HTERT RPE-1 (cell line): Measurements from ENCODE around the gene COL18A1.
"Not testable (repeated sequence)": the region's sequence is repeated elsewhere in the genome, so short reads cannot be mapped to it uniquely, and the experiment has no call there.

ENCODE experiments used
- in situ Hi-C: fragments of 300-500 bp; cut with MboI; formaldehyde crosslinking; loops from 4 replicates; pipeline ENCODE4 v1.14.3; 2020; ENCODE audit warnings: low sequenced_read_pairs

COL18A1 gene

DNA sequence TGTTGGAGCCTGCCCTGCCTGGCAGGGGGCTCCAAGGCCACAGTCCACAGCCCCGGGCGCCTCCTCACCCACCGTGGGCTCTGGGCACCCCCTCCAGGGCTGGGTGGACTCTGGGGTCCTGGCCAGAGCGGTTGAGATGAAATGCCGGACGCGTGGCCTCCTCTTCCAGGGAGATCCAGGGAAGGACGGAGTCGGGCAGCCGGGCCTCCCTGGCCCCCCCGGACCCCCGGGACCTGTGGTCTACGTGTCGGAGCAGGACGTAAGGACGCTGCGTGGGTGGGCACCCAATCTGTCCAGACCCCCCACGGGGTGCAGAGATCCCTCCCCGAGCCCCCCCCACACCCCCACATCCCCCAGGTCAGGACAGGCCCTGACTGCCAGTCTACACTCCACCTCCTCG, 86.1 kb downstream of the COL18A1 start:
- in situ Hi-C loops, result no loop called here

DNA sequence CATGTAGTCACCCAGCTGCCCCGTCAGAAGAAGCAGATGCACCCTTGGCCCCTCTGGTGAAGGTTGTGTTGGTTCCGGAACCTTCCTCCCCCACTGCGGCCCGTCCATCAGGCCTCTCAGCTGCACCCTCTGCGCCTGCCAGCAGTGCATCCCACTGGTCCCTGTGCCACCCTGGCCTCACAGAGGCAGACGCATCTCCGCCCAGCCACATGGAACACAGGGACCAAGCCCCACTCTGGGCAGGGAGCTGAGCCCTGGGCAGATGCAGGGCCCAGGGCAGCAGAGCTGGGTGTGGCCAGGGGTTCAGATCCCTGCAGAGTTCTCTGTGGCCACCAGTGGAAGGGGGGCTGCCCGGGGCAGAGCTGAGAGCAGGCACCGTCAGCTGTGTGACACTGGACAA, 86.7 kb downstream of the COL18A1 start:
- in situ Hi-C loops, result no loop called here

DNA sequence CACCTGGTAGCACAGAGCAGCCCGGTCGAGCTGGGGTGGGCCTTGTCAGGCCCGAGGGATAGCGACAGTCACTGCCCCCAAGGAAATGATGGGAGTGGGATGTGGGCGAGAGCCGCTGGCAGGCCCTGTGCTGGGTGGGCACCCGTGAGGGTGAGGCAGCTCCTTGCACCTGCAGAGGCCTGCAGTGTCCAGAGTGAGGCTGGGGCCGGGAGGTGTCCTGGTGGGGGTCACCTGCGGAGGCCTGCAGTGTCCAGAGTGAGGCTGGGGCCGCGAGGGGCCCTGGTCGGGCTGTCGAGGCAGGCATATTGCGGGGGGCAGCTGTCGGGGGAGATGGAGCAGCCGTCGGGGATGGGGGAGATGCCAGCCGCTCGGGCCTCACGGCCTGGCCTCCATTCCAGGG, 87.8 kb downstream of the COL18A1 start:
- in situ Hi-C loops, result no loop called here

DNA sequence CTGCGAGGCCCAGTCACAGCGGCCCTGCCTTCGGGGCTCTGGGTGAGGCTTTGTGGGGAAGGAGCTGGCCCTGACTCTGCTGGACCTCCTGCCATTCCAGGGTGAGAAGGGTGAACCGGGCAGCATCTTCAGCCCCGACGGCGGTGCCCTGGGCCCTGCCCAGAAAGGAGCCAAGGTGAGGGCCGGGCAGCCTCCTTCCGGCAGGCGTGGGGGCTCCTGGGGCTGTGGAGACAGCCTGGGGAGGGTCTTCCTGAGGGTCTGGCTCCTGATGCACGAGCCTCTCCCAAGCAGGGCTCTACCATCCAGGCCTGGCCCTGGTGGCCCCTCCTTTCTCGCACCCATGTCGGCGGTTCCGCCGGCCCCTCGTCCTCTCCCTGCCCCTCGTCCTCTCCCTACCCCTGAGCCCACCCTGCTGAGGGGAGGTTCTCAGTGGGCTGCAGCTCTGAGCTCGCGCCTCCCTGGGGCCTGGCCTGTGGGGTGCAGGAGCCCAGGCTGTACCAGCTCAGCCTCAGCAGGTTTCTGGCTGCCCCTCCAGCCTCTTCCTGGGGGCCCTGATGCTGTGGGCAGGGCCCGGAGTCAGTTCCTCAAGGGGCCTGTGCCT, 88.5 kb downstream of the COL18A1 start:
- in situ Hi-C loops, result no loop called here

DNA sequence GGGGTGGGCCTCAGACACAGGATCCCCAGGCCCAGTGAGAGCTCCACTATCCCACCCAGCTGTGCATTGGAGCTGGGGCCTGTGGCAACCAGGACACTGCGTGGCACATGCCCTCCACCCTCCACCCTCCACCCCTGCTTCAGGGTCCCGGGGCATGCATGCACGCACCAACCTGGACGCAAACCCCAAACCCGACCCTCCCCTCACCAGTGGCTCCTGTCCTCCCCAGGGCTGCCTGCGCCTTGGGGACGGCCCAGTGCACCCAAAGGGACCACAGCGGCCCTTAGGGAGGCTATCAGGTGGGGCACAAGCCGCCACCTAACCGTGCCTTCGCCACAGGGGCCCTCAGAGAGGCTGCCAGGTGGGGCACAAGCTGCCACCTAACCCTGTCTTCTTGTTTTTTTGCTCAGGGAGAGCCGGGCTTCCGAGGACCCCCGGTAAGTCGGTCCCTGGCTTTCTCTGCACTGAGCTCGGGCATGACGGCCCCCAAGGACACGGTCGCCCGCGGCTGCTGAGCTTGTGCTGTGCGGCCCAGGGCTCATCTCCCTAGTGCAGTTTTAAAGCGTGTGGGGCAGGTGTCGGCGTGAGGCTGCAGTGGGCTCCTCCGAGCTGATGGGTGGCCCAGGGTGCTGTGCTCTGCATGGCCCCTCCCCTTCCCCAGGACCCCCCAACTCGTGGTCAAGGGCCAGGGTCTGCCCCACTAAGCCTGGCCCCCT, 89.3 kb downstream of the COL18A1 start:
- in situ Hi-C loops, result no loop called here

DNA sequence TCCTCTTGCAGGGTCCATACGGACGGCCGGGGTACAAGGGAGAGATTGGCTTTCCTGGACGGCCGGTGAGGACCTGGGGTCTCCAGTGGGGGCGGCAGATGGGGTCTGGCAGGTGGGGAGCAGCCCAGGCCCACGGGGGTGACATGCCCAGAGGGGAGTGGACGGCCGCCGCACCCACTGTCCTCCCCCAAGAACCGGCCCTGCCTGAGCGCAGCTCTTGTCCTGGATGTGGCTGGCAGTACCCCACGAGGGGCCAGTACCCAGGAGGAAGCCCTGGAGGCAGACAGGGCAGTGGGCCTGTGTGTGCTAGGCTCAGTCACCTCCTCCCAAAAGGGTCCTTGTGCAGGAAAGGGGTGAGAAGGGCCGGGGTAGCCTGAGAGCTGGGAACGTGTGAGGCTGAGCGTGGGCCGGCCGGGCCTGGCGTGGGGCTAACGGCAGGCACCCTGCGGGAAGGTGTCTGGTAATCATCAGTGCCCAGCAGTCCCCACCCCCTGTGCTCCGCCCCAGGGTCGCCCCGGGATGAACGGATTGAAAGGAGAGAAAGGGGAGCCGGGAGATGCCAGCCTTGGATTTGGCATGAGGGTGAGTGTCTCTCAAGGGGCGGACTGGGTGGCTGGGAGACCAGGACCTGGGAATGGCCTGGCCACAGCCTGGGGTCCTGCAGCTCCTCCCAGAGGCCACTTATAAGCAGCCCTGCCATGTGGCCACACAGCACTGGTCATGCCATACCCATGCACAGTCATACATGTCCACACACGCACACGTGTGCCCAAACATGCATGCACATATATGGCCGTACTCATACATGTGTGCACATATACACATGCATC, 90.1 kb downstream of the COL18A1 start:
- in situ Hi-C loops, result no loop called here

DNA sequence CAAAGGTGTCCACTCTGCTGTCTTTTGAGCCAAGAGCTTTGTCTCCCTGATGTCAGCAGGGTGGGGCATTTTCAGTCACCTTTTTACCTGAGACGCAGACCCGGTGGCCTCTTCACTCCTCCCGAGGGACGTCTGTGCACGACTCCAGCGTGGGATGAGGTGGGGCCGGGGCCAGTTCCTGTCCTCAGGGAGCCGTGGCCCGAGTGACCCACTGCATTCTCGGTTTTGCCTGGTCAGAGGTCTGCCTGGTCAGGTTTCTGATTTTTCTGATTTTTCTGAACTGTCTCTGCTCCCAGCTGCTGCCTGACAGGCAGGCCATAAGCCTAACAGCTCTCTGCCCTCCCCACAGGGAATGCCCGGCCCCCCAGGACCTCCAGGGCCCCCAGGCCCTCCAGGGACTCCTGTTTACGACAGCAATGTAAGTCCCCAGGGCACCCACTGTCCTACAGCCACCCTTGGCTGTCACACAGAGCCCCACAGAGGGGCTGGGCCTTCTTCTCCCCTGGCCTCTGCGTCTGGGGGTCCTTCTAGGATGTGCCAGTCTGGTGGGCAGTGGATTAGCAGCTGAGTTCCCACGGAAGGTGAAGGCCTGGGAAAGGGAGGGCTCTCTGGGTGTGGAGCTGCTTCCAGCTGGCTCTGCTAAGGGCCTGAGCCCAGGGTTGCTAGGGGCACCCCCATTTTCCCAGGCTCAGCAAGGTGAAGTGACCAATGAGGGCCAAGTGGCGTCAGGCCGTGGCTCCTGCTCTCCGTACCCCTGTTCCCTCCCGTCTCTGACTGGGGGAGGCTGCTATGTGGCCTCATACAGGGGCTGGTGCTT, 91.4 kb downstream of the COL18A1 start:
- in situ Hi-C loops, result no loop called here

DNA sequence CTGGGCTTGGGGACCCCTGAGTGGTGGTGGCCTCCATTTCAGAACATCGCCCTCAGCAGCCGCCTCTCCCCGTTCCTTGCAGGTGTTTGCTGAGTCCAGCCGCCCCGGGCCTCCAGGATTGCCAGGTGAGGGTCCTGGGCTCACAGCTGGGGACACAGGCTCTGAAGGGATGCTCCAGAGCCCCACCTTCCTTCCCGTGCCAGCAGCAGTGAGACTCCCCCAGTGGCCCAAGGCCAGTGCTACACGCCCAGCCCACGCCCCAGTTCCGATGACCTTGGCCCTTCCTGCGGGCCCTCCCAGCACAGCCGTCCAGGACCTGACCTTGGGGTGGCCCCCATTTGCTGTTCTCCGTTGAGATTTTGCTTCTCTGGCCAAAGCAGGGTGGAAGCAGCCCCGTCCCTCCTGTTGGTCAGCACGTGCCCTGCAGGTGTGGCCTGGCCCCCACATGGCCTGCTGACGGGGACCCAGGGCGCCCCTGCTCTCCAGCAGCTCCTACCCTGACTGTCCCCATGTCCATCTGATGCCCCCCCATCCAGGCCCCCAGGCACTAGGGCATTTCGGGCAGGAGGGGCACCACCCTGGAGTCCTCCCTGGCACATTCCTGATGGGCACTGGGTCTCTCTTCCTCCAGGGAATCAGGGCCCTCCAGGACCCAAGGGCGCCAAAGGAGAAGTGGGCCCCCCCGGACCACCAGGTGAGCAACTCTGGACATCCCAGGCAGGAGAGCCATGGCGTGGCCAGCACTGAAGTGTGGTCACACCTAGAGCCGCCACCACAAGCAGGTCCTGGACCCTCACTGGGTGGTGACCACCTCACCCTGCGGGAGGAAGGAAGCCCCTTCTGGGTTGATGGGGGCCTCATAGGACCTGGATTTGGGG, 92.2 kb downstream of the COL18A1 start:
- in situ Hi-C loops, result no loop called here

DNA sequence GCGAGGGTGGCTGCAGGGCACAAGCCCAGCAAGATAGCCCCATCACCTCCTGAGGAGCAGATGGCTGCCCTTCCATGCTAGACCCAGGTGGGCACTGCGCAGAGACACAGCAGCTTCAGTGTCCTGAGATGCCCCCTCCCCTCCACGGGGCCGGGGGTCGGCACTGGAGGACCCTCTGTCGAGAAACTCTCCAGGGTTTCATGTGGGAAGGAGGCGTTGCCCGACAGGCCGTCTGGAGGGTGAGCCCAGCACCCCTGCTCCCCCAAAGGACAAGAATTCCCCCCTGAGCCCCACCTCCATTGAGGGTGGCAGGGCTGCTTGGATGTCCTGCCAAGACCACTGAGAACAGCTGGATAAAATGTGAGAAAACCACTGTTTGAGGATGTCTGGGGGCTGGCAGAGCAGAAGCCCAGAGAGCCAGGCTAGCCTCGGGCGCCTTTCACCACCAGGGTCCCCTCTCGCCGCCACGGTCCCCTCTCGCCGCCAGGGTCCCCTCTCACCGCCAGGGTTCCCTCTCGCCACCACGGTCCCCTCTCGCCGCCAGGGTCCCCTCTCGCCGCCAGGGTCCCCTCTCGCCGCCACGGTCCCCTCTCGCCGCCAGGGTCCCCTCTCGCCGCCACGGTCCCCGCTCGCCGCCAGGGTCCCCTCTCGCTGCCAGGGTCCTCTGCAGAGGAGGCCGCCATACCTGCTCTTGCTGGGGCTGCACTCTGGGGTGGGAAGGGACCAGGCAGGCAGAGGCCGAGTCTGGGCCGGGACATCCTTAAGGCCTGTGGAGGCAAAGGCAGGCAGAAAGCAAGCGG, 93.1 kb downstream of the COL18A1 start:
- in situ Hi-C loops, result no loop called here

DNA sequence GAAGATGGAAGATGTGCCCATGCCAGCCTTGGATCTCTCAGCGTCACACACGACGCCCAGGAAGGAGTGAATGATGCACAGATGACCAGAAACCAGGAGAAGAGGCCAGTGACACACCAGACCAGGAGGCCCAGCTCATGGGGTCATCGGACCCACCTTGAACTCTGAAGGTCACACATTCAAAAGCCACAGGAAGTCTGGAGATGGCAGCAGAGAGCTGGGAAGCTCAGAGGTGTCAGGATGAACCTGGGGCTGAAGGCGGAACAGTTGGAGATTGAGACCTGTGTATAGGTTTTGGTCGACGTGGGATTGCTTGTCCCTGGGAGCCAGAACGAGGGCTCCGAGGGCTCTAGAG, 93.7 kb downstream of the COL18A1 start:
- in situ Hi-C loops, result no loop called here

DNA sequence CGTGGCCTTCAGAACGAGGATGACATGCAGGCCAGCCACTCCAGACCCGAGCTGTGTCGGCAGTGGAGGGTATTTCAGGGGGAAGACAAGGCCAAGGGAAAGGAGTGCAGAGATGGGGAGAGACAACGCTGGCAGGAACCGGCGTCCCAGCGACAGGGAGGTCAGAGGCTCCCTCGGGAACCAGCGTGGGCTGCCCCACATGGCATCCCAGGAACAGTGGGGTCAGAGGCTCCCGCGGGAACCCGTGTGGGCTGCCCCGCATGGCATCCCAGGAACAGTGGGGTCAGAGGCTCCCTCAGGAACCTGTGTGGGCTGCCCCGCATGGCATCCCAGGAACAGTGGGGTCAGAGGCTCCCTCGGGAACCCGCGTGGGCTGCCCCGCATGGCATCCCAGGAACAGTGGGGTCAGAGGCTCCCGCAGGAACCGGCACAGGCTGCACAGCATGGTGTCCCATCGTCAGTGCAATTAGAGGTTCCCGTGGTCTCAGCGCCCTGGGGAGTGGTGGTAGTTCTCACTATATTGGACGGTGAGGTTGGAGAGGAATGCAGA, 94.3 kb downstream of the COL18A1 start:
- in situ Hi-C loops, result no loop called here

DNA sequence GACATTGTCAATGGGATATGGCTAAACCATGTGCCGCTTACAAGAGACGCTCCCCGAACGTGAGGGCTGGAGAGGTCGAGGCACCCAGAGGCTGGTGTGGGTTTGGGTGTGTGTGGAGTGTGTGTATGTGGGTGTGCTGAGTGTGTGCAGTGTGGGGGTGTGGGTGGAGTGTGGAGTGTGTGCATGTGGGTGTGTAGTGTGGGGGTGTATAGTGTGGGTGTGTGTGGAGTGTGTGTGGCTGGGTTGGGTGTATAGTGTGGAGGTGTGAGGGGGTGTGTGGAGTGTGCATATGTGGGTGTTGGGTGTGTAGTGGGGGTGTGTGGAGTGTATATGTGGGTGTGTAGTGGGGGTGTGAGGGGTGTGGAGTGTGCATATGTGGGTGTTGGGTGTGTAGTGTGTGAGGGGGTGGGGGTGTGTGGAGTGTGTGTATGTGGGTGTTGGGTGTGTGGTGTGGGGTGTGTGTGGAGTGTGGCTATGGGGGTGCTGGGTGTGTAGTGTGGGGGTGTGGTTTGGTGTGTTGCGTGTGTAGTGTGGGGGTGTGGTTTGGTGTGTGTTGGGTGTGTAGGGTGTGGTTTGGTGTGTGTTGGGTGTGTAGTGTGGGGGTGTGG, 95.1 kb downstream of the COL18A1 start:
- in situ Hi-C loops, result no loop called here

DNA sequence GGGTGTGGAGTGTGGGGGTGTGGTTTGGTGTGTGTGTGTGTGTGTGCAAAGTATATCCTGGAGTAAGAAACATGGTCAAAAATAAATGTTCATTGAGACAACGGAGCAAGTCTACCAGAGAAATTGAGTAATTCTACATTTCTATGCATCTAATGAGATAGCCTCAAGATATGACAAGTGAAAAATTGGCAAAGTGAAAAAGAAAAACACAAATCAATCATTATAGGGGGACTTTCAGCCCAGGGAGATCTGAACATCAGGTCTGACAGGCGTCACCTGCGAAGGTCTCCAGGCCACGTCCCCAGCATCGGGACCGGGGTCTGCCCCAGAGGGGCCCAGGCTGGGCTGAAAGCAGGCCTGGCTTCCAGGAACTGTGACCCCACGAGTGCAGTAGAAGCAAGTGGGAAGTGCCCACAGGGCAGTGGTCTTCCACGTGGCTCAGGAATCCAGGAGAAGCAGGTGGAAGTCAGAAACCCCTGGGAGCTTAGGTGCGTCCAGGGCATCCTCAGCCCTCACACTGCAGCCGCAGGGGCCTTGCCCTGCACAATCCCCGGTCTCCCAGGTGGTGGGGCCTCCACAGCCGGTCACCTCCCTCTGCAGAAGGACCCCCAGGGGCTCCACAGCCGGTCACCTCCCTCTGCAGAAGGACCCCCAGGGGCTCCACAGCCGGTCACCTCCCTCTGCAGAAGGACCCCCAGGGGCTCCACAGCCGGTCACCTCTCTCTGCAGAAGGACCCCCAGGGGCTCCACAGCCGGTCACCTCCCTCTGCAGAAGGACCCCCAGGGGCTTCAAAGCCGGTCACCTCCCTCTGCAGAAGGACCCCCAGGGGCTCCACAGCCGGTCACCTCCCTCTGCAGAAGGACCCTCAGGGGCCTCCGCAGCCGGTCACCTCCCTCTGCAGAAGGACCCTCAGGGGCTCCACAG, 96.4 kb downstream of the COL18A1 start:
- in situ Hi-C loops, result not testable (repeated sequence)

DNA sequence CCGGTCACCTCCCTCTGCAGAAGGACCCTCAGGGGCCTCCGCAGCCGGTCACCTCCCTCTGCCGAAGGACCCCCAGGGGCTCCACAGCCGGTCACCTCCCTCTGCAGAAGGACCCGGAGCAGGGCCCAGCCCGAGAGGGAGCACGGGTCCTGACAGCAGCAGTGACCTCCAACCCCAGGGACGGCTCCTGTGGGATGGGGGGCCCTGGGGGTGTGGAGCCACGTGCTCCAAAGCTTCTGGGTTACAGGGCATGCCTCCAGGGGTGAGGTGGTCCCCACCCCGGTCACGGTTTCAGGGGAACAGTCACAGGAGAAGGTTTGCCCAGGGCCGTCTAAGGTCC, 97.0 kb downstream of the COL18A1 start:
- in situ Hi-C loops, result no loop called here

DNA sequence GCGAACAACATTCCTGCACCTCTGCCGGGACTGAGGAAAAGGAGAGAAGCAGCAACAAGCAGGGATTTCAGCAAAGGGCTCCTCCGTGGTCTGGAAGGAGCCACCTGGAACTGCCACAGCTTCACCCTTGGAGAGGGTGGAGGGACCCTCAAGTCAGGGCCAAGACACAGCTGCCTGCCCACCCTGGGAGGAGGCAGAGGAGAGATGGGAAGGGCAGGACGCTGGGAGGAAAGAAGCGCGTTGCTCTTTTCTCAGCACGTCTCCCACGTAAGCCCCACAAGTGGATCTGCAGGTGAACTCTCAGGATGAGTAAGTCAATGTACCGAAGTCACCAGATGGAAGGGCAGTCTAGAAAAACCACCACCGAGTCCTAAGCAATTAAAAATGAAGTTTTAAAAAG, 97.6 kb downstream of the COL18A1 start:
- in situ Hi-C loops, result no loop called here

DNA sequence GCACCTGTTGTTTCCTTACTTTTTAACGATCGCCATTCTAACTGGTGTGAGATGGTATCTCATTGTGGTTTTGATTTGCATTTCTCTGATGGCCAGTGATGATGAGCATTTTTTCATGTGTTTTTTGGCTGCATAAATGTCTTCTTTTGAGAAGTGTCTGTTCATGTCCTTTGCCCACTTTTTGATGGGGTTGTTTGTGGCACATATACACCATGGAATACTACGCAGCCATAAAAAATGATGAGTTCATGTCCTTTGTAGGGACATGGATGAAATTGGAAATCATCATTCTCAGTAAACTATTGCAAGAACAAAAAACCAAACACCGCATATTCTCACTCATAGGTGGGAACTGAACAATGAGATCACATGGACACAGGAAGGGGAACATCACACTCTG, 98.3 kb downstream of the COL18A1 start:
- in situ Hi-C loops, result not testable (repeated sequence)

DNA sequence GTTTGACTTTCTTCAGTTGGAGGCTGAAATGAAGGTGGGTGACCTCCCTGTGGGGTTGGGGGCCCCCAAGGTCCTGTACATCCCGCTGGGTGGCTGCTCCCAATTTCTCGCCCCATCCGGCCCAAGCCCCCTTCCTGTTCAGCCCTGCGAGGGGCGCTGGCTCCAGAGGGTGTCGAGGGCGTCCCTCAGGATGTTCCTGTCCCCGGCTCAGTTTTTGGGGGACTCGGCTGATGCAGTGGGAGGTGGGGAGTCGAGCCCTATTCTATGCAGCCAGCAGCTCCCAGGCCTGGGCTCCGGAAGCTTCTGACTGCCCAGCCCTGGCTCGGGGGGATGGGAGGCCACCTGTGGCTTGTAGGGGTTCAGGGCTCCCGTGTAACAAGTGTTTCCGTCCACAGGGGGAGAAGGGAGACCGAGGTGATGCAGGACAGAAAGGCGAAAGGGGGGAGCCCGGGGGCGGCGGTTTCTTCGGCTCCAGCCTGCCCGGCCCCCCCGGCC, 99.1 kb downstream of the COL18A1 start:
- in situ Hi-C loops, result no loop called here
